HG02884 (cell line): ENCODE measurements around the gene GRK1.

Experiments
- ATAC-seq: cut with Tn5 transposase; IDR thresholded peaks from one replicate; pipeline ENCODE4 v1.9.1; 2021; ENCODE audit warnings: mild to moderate bottlenecking, moderate library complexity; ENCODE audit not compliant: unreplicated experiment

GRK1 gene

GRCh38 chr13:113771709-113772331 is 104.8 kb downstream of the GRK1 start:
- no peak for ATAC-seq

- ATAC-seq: no peak
These were observed 107.4 kb downstream of the GRK1 start for GRCh38 chr13:113774177-113775107.

GRCh38 chr13:113775451-113776145 is 108.6 kb downstream of the GRK1 start:
- ATAC-seq: no peak

- no peak for ATAC-seq
These were observed 109.5 kb downstream of the GRK1 start for GRCh38 chr13:113776231-113777125.

GRCh38 chr13:113777311-113778260 is 110.6 kb downstream of the GRK1 start:
- no peak for ATAC-seq

GRCh38 chr13:113781571-113781970 is 114.6 kb downstream of the GRK1 start:
- ATAC-seq: no peak

GRCh38 chr13:113782472-113782871 is 115.5 kb downstream of the GRK1 start:
- no peak for ATAC-seq

- ATAC-seq: no peak
These were observed 116.3 kb downstream of the GRK1 start for GRCh38 chr13:113783200-113783881.

- no peak for ATAC-seq
These were observed 117.1 kb downstream of the GRK1 start for GRCh38 chr13:113783966-113784644.

GRCh38 chr13:113784645-113785024 is 117.6 kb downstream of the GRK1 start:
- ATAC-seq: no peak

- no peak for ATAC-seq
These were observed 118.3 kb downstream of the GRK1 start for GRCh38 chr13:113785051-113786010.

GRCh38 chr13:113786262-113786841 is 119.3 kb downstream of the GRK1 start:
- no peak for ATAC-seq
